Activated T-cell treated with anti-CD3 and anti-CD28 coated beads for 24 hours (primary cell): Measurements from ENCODE around the gene BTN1A1.
"Not testable (repeated sequence)": the region's sequence is repeated elsewhere in the genome, so short reads cannot be mapped to it uniquely, and the experiment has no call there.

Experiments used
- DNase-seq: peaks from one replicate; pipeline ENCODE4 v3.0.0-alpha.2; 2020; ENCODE audit warnings: low read depth

Gene BTN1A1, protein sequence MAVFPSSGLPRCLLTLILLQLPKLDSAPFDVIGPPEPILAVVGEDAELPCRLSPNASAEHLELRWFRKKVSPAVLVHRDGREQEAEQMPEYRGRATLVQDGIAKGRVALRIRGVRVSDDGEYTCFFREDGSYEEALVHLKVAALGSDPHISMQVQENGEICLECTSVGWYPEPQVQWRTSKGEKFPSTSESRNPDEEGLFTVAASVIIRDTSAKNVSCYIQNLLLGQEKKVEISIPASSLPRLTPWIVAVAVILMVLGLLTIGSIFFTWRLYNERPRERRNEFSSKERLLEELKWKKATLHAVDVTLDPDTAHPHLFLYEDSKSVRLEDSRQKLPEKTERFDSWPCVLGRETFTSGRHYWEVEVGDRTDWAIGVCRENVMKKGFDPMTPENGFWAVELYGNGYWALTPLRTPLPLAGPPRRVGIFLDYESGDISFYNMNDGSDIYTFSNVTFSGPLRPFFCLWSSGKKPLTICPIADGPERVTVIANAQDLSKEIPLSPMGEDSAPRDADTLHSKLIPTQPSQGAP

DNA sequence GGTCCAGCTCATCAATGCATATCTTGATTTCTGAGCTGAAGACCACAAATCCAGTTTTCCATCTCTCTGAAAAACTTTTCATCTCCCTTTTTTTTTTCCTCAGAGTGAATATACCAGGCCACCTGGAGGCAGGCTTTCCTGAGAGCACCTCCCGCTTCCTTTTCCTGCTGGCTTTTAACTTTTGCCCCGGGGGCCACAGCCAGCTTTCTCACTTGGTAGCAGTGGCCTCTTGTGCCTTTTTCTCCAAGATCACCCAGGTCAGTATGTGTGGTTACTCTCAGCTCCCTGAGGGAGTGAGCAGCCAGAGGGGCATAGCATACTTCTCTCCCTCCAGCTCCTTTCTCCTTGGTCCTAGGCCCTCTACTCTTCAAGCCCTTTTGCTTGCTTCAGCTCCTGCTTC is at the start of gene BTN1A1:
Gene BTN1A1 (plus strand): TSS at position 202 of the 400 bp plus-strand sequence. CDS start 984 bp downstream, outside the sequence.
- no peak for DNase-seq

DNA sequence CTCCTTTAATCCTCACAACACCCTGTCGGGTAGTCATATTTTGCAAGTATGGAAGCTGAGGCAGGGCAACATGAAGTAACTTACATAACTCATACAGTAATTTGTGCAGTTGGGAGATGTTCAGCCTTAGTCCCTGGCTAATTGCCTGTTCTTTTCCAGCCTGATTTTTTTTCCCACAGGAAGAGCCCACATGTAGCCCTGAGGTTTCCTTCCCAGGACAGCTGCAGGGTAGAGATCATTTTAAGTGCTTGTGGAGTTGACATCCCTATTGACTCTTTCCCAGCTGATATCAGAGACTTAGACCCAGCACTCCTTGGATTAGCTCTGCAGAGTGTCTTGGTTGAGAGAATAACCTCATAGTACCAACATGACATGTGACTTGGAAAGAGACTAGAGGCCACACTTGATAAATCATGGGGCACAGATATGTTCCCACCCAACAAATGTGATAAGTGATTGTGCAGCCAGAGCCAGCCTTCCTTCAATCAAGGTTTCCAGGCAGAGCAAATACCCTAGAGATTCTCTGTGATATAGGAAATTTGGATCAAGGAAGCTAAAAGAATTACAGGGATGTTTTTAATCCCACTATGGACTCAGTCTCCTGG is 47.4 kb upstream of the BTN1A1 start:
- DNase-seq: no peak

DNA sequence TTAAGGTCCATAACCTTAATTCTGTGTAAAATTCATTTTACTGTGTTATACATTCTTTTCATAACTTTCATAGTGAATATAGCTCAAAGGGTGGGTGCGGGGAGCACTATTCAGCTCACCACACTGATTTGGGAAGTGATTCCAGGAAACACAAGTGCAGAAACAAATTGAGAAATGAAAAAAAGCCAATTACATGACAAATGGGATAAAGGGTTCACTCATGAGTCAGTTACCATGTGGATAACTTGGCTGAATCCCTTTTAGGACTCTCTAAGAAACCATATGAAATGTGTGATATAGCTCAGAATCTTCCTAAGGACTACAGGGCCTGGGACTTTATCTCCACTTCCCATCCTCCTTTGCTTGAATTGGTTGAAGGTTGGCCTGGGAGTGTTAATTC is 45.5 kb upstream of the BTN1A1 start:
- DNase-seq: no peak

DNA sequence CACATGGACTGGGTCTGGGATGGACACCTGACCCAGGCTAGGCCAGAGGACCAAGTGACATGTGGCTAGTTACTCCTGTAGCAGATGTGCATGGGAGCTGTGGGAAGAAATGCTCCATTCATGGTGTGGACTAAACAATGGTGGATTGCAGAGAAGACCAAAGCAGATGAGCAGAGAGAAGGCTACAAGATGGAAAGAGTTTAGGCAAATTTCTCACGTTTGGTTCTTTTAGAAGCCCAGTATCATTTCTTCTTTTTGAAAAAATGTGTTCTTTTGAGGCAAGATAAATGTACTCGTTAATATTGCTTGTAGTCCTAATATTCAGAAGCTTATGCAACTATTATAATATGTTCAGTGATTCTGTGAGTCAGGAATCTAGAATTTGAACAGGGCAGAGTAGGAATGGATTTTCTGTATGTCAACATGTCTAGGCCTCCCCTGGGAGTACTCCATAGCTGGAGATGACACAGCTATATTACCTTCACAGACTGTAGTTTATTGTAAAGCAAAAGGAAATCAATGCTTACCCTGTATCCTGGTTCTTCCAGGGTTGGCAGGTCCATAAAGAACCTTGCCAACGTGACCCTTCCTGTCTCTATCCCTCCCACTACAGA is 44.6 kb upstream of the BTN1A1 start:
- no peak for DNase-seq

GRCh38 chr6:26457264-26457805 is 42.8 kb upstream of the BTN1A1 start:
- DNase-seq: no peak

GRCh38 chr6:26457806-26458688 is 42.1 kb upstream of the BTN1A1 start, which contains the start of gene BTN2A1:
TSS of gene BTN2A1 (plus strand) at chr6:26457955. CDS start at chr6:26458637, 682 bp downstream.
- DNase-seq: peak; percentile 57

DNA sequence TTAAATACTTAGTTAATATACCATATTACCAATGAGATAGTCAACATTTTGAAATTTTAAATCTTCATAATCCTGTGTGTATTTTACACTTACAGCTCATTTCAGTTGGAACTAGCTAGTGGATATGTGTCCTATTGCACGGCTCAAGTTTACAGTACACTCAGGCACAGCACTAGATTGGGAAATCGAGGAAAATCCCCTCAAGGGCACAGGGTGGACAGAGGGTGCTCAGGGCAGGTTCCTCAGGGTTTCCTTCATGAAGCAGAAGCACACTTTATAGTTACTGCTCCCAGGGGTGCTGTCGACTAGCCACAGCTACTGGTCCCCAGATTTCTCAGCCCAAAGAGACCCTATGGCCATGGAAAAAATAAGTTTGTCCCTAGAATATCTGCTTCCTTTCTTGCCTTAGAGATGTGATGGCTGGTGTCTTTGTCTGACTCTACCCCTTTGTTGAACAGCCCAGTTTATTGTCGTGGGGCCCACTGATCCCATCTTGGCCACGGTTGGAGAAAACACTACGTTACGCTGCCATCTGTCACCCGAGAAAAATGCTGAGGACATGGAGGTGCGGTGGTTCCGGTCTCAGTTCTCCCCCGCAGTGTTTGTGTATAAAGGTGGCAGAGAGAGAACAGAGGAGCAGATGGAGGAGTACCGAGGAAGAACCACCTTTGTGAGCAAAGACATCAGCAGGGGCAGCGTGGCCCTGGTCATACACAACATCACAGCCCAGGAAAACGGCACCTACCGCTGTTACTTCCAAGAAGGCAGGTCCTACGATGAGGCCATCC is 40.9 kb upstream of the BTN1A1 start:
- DNase-seq: no peak

GRCh38 chr6:26461353-26461752 is 38.8 kb upstream of the BTN1A1 start:
- DNase-seq: not testable (repeated sequence)

DNA sequence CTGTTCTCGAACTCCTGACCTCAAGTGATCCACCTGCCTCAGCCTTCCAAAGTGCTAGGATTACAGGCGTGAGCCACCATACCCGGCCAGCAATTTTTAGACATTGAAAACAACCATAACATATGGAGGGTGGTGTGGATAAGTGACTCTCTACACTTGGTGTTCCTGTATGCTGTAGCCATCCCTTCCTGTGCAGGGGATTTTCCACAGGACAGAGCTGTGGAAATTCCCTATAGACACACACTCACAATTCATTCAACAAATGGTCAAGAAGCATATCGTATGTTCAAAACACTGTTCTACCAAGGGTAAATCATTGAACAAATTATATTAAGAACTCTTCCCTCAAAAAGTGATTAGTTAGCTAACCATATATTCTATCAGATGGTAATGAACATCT is 36.1 kb upstream of the BTN1A1 start:
- no peak for DNase-seq

DNA sequence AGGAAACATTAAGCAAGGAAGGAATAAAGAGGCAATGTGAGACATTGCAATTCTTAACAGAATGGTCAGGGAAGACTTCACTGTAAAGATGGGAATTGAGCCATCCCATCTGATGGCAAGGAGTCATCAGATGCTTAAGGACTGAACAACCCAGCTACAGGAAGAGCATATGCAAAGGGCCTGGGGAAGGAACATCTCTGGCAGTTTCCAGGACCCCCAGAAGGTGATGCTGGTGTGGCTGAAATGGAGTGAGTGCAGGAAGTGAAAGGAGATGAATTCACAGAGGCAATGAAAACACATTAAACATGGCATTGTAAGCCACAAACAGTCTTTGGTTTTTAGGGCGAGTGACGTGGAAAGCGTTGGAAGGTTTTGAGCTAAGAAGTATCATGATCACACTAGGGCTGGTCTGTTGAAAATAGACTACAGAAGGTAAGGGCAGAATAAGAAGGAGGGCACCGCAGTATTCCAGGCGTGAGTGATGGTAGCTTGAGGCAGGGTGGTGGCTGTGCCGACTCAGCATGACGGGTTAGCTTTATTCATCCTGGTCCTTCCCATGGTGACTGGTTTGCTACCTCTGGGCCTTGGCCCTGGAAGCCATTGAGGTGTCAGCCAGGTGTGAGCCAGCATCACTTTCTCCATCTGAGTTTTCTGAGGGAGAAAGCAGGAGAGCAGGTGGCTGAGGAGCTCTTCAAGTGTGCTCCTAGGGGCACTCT is 35.5 kb upstream of the BTN1A1 start:
- no peak for DNase-seq

GRCh38 chr6:26465776-26466175 is 34.3 kb upstream of the BTN1A1 start:
- DNase-seq: no peak

GRCh38 chr6:26468829-26469228 is 31.3 kb upstream of the BTN1A1 start:
- no peak for DNase-seq

- no peak for DNase-seq
These were observed 29.5 kb upstream of the BTN1A1 start for GRCh38 chr6:26470643-26471042.

- no peak for DNase-seq
These were observed 28.1 kb upstream of the BTN1A1 start for GRCh38 chr6:26471970-26472369.

DNA sequence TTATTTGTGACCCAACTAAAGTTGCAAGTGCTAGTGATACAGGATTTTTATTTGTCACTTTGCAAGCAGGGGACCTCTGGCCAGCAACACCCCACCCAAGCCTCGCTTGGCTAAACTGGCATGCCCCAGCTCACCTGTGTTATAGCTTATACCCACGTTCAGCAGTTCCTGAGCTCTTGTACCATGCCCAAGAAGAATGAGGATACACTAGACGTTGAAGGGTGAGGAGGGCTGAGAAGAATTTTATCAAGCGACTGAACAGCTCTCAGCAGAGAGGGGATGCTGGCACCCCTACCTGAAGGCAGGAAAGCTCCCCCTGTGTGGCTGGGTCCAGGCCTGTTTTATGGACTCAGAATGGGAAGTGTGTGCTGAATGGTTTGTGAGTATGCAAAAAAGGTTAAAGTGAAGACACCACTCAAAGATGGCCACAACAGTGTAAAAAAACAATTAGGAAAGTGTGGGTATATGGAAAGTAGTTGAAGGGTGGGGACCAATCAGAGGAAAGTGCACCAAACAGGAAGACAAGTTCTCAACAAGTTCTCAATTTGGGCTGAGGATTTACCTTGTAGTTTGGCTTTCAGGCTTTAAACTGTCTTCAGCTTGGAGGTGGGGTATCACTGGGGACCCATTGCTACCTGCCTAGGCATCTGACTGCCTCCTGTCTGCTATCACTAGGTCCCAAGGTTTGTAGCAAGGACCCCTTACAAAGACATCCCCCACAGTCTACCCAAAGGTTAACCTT is 27.4 kb upstream of the BTN1A1 start:
- DNase-seq: no peak

DNA sequence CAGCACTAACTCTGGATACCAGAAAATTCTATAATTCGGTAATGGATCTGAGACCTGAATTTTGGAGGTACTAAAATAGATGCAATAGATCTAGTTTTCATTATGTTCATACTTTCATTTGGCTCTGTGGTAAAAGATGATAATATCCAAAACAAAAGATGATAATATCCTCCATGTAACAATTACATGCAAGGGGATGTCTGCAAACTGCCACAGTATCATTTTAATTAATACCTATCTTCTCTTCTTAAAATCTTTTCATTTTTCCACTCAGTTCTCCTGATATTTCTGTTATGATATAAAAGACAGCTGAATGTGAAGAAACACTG is 26.7 kb upstream of the BTN1A1 start:
- DNase-seq: no peak

DNA sequence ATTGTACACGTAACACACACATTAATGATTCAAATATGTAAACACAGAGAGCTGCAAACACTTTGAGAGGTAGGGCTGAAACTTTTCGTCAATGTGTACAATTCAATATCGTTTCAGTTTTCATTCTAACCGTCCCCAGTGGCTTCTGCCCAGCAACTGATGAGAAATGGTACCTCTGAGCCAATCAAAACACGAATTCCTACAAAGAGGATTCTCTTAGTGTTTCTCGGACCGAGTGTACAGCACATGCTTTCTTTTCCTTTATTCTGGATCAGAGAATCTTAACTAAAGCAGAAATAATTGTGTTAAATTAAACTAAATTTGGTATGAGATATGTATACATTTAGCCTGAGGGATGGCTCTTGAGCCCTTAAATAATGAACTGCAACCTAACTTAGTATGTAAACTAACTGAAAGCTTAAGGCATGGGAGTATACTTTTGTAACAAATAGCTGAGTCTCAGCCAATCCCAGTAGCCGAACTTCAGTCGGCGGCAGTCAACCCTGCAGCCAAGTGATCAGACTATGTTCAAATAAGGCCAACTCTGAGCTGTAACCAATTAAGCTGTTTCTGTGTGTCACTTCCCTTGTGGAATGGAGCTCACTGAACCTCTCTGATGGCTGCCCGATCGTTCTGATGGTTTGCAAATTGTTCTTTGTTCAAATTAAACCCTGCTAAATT is 26.2 kb upstream of the BTN1A1 start:
- DNase-seq: peak; percentile 70

- no peak for DNase-seq
These were observed 25.6 kb upstream of the BTN1A1 start for GRCh38 chr6:26474439-26474881.
